Mammary epithelial cell (primary cell): ENCODE results near the gene PDIA6.

ENCODE experiments used
- CTCF ChIP-seq, 2 donors: IDR thresholded peaks in 1 of 2; conservative IDR thresholded peaks in 1 of 2; 2 replicates each; pipeline ENCODE4 v1.5.1; 2011 to 2012; ENCODE audit warnings: inconsistent platforms in 2 of 2, low read length in 2 of 2, mild to moderate bottlenecking in 2 of 2, control low read depth in 1 of 2, low read depth in 1 of 2; ENCODE audit not compliant: insufficient read depth in 1 of 2; ENCODE audit errors: extremely low read depth in 1 of 2
- EZH2 ChIP-seq: IDR thresholded peaks from 2 replicates; pipeline ENCODE4 v1.6.1; 2012; ENCODE audit warnings: low read length, inconsistent platforms, borderline replicate concordance

GRCh38 chr2:10841547-10842219, 29.1 kb upstream of the PDIA6 start:
- TF ChIP-seq CTCF (conservative IDR thresholded peaks at IDR 0.05 in 1 of 2, IDR thresholded peaks at IDR 0.05 in 1 of 2; ENCODE audit: extremely low read depth in 1 of 2, insufficient read depth in 1 of 2, low read depth in 1 of 2, low read length in 2 of 2) (no peak), EZH2 (no peak)
